DMS53 (cell line): ENCODE measurements around the gene PSMA1.

Experiments
- DNase-seq: peaks from one replicate; lab custom pipeline; 2025; lab: John Stamatoyannopoulos, UW

PSMA1 gene

GRCh38 chr11:14529951-14530350 lies 9.8 kb upstream of the PSMA1 start:
- peak; percentile 16 for DNase-seq

- DNase-seq: no peak
Measured at GRCh38 chr11:14529321-14529720, 9.1 kb upstream of the PSMA1 start.

GRCh38 chr11:14522801-14523200 lies 2.6 kb upstream of the PSMA1 start:
- no peak for DNase-seq

GRCh38 chr11:14522245-14522644 lies 2.1 kb upstream of the PSMA1 start:
- DNase-seq: no peak

- peak; percentile 66 for DNase-seq
Measured at GRCh38 chr11:14520747-14521151, 563 bp upstream of the PSMA1 start.

- no peak for DNase-seq
Measured at GRCh38 chr11:14519597-14519916, 629 bp downstream of the PSMA1 start.

- no peak for DNase-seq
Measured at GRCh38 chr11:14518820-14519219, 1.4 kb downstream of the PSMA1 start.

GRCh38 chr11:14513800-14514199 lies 6.4 kb downstream of the PSMA1 start:
- DNase-seq: no peak

GRCh38 chr11:14506532-14506931 lies 13.7 kb downstream of the PSMA1 start:
- no peak for DNase-seq

- no peak for DNase-seq
Measured at GRCh38 chr11:14503023-14503422, 17.2 kb downstream of the PSMA1 start.

GRCh38 chr11:14502039-14502438 lies 18.1 kb downstream of the PSMA1 start:
- no peak for DNase-seq

- peak; percentile 76 for DNase-seq
Measured at GRCh38 chr11:14500181-14500651, 20.0 kb downstream of the PSMA1 start.

GRCh38 chr11:14499560-14500180 lies 20.5 kb downstream of the PSMA1 start, which contains the start of gene COPB1:
Gene COPB1 (minus strand): TSS chr11:14499811. CDS start chr11:14498928, 883 bp downstream.
- DNase-seq: peak; percentile 97

- DNase-seq: peak; percentile 57
Measured at GRCh38 chr11:14499178-14499559, 21.0 kb downstream of the PSMA1 start.

- DNase-seq: peak; percentile 4
Measured at GRCh38 chr11:14480716-14481115, 39.5 kb downstream of the PSMA1 start.

- no peak for DNase-seq
Measured at GRCh38 chr11:14471127-14471526, 49.1 kb downstream of the PSMA1 start.

- no peak for DNase-seq
Measured at GRCh38 chr11:14463623-14464022, 56.6 kb downstream of the PSMA1 start.

GRCh38 chr11:14460147-14460546 lies 60.0 kb downstream of the PSMA1 start:
- no peak for DNase-seq

- DNase-seq: no peak
Measured at GRCh38 chr11:14458377-14458776, 61.8 kb downstream of the PSMA1 start.

- DNase-seq: no peak
Measured at GRCh38 chr11:14455648-14456430, 64.3 kb downstream of the PSMA1 start.
